ENCODE measurements around the gene CCDC186. TPM values are rescaled to one million over a fixed set of nuclear protein-coding genes. Genes with fewer than 3 reads are reported as not detected.

Gene CCDC186
- total and polyA plus RNA-seq, 11 donors: 4.7 to 26.0 (median 18.8) TPM

- 70 to 79% (median 76%) methylated on average over 14 of the region's 14 CpGs for WGBS, 4 donors
- Histone ChIP-seq H3K27me3 (no peaks in the 10 kb centered on the region), H3K4me1 (peaks cover 0 to 17% (median 0%) of the 10 kb centered on the region in 12 donors), H3K27ac (no peak overlapping the region), H3K36me3 (no peaks in the 10 kb centered on the region), H3K9me3 (no peaks in the 10 kb centered on the region), H3K4me3 (no peak overlapping the region)
- no peak for DNase-seq
- ATAC-seq: no peak
- intact Hi-C loops (cut with DNase I): no loop called here
- no peak for TF ChIP-seq POLR2A (IDR thresholded peaks at IDR 0.05)
- no peak for TF ChIP-seq CTCF (IDR thresholded peaks at IDR 0.05)
Measured at GRCh38 chr10:114073395-114074186, 100.4 kb downstream of the CCDC186 start.

- 65 to 70% (median 66%) methylated on average over 4 of the region's 4 CpGs for WGBS, 4 donors
- no peaks in the 10 kb centered on the region for H3K36me3 ChIP-seq
- no peaks in the 10 kb centered on the region for H3K9me3 ChIP-seq
- ATAC-seq (no peak), DNase-seq (no peak)
- peaks cover 0 to 29% (median 18%) of the 10 kb centered on the region in 12 donors for H3K4me1 ChIP-seq
- no peak for TF ChIP-seq POLR2A (IDR thresholded peaks at IDR 0.05)
- TF ChIP-seq CTCF (IDR thresholded peaks at IDR 0.05): no peak
- no peak overlapping the region for H3K4me3 ChIP-seq
- intact Hi-C loops (cut with DNase I): no loop called here
- H3K27me3 ChIP-seq: no peaks in the 10 kb centered on the region
- no peak overlapping the region for H3K27ac ChIP-seq
Measured at GRCh38 chr10:114071178-114071577, 102.8 kb downstream of the CCDC186 start.

MicroRNA genes within 50 kb of the gene (microRNA counts, 767-probe panel; counts per million panel counts)
- 1,798 to 1,799 counts per million in 2 donors for microRNA hsa-miR-2110

Other genes with a start within 250 kb of the CCDC186 start
- 100 to 1,000 TPM in 1 of 9 donors, 10 to 100 TPM in 8; 28.3 to 115 (median 59.4) TPM for gene ADRB1, start 130.3 kb downstream of the CCDC186 start, total RNA-seq
- gene ADRB1, start 130.3 kb downstream of the CCDC186 start, polyA plus RNA-seq: 10 to 100 TPM in 1 of 2 donors, 1 to 10 TPM in 1; 7.3 to 28.1 TPM
- 1 to 10 TPM in 8 of 9 donors, under 1 TPM in 1; 0.68 to 3.8 (median 1.9) TPM for gene TDRD1, start 5.2 kb upstream of the CCDC186 start, total RNA-seq
- under 1 TPM; 0.08 to 0.27 TPM for gene TDRD1, start 5.2 kb upstream of the CCDC186 start, polyA plus RNA-seq
- gene VWA2, start 65.1 kb upstream of the CCDC186 start, total RNA-seq: under 1 TPM in 1 of 9 donors, not detected in 8; 0.41 TPM
- gene VWA2, start 65.1 kb upstream of the CCDC186 start, polyA plus RNA-seq: under 1 TPM in 1 of 2 donors, not detected in 1; 0.03 TPM
- gene AFAP1L2, start 230.3 kb upstream of the CCDC186 start, total RNA-seq: 1 to 10 TPM; 2.8 to 8.2 (median 5.0) TPM
- gene AFAP1L2, start 230.3 kb upstream of the CCDC186 start, polyA plus RNA-seq: 1 to 10 TPM; 2.8 to 3.0 TPM